ENCODE results near the gene RNF114. TPM values are rescaled to one million over a fixed set of nuclear protein-coding genes. Genes with fewer than 3 reads are reported as not detected.

RNF114 gene
- total and polyA plus RNA-seq, 10 of the 15 experiments (the other 5 are each of a cell fraction or from before 2014, with no cell fraction given): 28.0 to 82.3 (median 47.2) TPM

DNA sequence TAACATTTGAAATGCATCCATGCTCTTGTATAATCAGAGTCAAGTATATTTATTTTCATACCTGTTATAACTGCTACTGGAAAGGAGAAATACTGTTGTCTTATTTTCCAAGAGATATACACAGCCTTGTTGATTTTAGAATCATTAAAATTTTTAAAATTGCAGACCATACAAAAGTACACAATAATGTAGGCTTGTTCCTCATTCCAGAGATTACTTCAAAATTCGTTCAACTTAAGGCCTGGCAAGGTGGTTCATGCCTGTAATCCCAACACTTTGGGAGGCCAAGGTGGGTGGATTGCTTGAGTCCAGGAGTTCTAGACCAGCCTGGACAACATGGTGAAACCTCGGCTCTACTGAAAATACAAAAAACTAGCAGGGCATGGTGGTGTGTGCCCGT, 6.1 kb downstream of the RNF114 start (continued):
- TF ChIP-seq RELB (IDR thresholded peaks at IDR 0.05; ENCODE audit: low read depth) (no peak), SMAD5 (IDR thresholded peaks at IDR 0.05; ENCODE audit: low read depth) (no peak)
- TF ChIP-seq, protein P1, sequence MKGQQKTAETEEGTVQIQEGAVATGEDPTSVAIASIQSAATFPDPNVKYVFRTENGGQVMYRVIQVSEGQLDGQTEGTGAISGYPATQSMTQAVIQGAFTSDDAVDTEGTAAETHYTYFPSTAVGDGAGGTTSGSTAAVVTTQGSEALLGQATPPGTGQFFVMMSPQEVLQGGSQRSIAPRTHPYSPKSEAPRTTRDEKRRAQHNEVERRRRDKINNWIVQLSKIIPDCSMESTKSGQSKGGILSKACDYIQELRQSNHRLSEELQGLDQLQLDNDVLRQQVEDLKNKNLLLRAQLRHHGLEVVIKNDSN (IDR thresholded peaks at IDR 0.05; ENCODE audit: borderline replicate concordance, extremely low read length, insufficient read depth, low read depth, low read length): no peak

DNA sequence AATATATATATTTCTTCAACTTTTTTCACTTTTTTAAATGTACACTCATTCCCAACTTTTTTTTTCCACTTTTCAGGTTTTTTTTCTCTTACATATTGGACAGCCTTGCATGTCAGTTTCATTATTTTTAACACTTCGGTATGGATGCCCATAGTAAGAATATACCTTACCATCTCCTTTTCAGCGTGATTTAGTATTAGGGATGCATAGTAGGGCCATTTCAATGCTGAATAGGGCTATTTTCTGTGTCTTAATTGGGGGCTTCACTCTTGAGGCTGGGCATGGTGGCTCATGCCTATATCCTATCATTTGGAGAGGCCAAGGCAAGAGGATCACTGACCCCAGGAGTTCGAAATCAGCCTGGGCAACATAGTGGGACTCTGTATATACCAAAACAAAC, 6.7 kb downstream of the RNF114 start:
- Histone ChIP-seq H3K27me3 (replicated peaks in 1 of 2; ENCODE audit: control insufficient read depth in 2 of 2, insufficient read depth in 2 of 2, low read length in 1 of 2) (no peaks in the 10 kb centered on the region), H3K9ac (ENCODE audit: control insufficient read depth, insufficient read depth, low read length) (no peak overlapping the region), H3K36me3 (ENCODE audit: control insufficient read depth in 2 of 2, insufficient read depth in 2 of 2, low read length in 1 of 2) (peaks cover under 1 to 27% of the 10 kb centered on the region in 2 experiments), H3K79me2 (ENCODE audit: control insufficient read depth, insufficient read depth, low read length) (peaks cover 36% of the 10 kb centered on the region), H4K20me1 (ENCODE audit: control insufficient read depth, insufficient read depth) (peaks cover 4% of the 10 kb centered on the region; the same call in 1 of the 2 replicates), H2AFZ (ENCODE audit: control insufficient read depth, low read depth, low read length) (no peak overlapping the region), H3K4me1 (ENCODE audit: control insufficient read depth, insufficient read depth, low read length) (0 out of 2 replicates have a peak, but pooled peaks cover 7% of the 10 kb centered on the region), H3K27ac (ENCODE audit: control insufficient read depth, insufficient read depth) (no peak overlapping the region), H3K9me3 (replicated peaks; ENCODE audit: control insufficient read depth, insufficient read depth, low read length) (no peaks in the 10 kb centered on the region), H3K4me3 (no peak overlapping the region), H3K4me2 (ENCODE audit: control insufficient read depth, insufficient read depth) (no peak overlapping the region)
- no peak for FAIRE-seq
- POLR2A ChIA-PET: interaction anchor here (0.6 to 0.7 kb wide), 10 partner anchors 11 to 1135 kb away, joined by 3 to 8 read pairs (median 6); no protein-coding TSS in a partner anchor
- no peak for ATAC-seq
- WGBS (ENCODE audit: insufficient coverage, insufficient replicate concordance, low lambda C conversion rate, missing lambda C conversion rate): 97% methylated on average over 3 of the region's 3 CpGs
- intact Hi-C loops (cut with micrococcal nuclease; ENCODE audit: unreplicated experiment): no loop called here
- RAD21 ChIA-PET (ENCODE audit: unreplicated experiment): interaction anchor here (0.7 kb wide), 1 partner anchor 522 kb away, joined by 3 read pairs; no protein-coding TSS in a partner anchor
- SMC1A ChIA-PET (ENCODE audit: uncharacterized antibody, unreplicated experiment): no interaction called here
- BruUV-seq (replicated peaks): no TSS peak
- TF ChIP-seq BCLAF1 (IDR thresholded peaks at IDR 0.05) (no peak), NR2C1 (IDR thresholded peaks at IDR 0.05) (no peak), TBL1XR1 (IDR thresholded peaks at IDR 0.05; ENCODE audit: low read depth, low read length) (no peak), ZNF384 (IDR thresholded peaks at IDR 0.05; ENCODE audit: borderline replicate concordance, low read depth, low read length) (no peak), RELA (IDR thresholded peaks at IDR 0.05; ENCODE audit: borderline replicate concordance, partially characterized antibody) (no peak), ATF7 (IDR thresholded peaks at IDR 0.05; ENCODE audit: low read depth) (no peak)
- TF ChIP-seq, protein P2, sequence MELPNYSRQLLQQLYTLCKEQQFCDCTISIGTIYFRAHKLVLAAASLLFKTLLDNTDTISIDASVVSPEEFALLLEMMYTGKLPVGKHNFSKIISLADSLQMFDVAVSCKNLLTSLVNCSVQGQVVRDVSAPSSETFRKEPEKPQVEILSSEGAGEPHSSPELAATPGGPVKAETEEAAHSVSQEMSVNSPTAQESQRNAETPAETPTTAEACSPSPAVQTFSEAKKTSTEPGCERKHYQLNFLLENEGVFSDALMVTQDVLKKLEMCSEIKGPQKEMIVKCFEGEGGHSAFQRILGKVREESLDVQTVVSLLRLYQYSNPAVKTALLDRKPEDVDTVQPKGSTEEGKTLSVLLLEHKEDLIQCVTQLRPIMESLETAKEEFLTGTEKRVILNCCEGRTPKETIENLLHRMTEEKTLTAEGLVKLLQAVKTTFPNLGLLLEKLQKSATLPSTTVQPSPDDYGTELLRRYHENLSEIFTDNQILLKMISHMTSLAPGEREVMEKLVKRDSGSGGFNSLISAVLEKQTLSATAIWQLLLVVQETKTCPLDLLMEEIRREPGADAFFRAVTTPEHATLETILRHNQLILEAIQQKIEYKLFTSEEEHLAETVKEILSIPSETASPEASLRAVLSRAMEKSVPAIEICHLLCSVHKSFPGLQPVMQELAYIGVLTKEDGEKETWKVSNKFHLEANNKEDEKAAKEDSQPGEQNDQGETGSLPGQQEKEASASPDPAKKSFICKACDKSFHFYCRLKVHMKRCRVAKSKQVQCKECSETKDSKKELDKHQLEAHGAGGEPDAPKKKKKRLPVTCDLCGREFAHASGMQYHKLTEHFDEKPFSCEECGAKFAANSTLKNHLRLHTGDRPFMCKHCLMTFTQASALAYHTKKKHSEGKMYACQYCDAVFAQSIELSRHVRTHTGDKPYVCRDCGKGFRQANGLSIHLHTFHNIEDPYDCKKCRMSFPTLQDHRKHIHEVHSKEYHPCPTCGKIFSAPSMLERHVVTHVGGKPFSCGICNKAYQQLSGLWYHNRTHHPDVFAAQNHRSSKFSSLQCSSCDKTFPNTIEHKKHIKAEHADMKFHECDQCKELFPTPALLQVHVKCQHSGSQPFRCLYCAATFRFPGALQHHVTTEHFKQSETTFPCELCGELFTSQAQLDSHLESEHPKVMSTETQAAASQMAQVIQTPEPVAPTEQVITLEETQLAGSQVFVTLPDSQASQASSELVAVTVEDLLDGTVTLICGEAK (IDR thresholded peaks at IDR 0.05; ENCODE audit: borderline replicate concordance): no peak
- DNase-seq (ENCODE audit: low read depth, low spot score): no peak
- CTCF ChIA-PET: interaction anchor here (0.6 to 1.6 kb wide), 3 partner anchors 34 to 128 kb away, joined by 3 to 5 read pairs (median 4); no protein-coding TSS in a partner anchor
- in situ Hi-C loops (cut with MboI): no loop called here

All from GM12878 (cell line).